CD4-positive, alpha-beta T cell treated with Interleukin-21 for 1 hour (primary cell): ENCODE data around the gene PRPF40B.
A peak's percentile ranks its signal among the peaks of the same experiment; 100 is the strongest.

ENCODE experiments used
- DNase-seq: peaks from one replicate; pipeline ENCODE4 v3.0.0-alpha.2; 2020

The PRPF40B gene

GRCh38 chr12:49636979-49637755 lies 13.8 kb downstream of the PRPF40B start:
- peak; percentile 72 for DNase-seq

GRCh38 chr12:49641748-49642369 lies 18.5 kb downstream of the PRPF40B start:
- no peak for DNase-seq

- no peak for DNase-seq
Measured at GRCh38 chr12:49642370-49642802, 19.0 kb downstream of the PRPF40B start.

- DNase-seq, result no peak
Measured at GRCh38 chr12:49643135-49643534, 19.8 kb downstream of the PRPF40B start.

- no peak for DNase-seq
Measured at GRCh38 chr12:49643961-49644619, 20.7 kb downstream of the PRPF40B start.

- peak; percentile 86 for DNase-seq
Measured at GRCh38 chr12:49644620-49644994, 21.2 kb downstream of the PRPF40B start.

GRCh38 chr12:49645146-49646039 lies 22.0 kb downstream of the PRPF40B start:
- DNase-seq, result no peak

- DNase-seq, result no peak
Measured at GRCh38 chr12:49646331-49646830, 23.0 kb downstream of the PRPF40B start.

GRCh38 chr12:49646871-49647654 lies 23.7 kb downstream of the PRPF40B start:
- no peak for DNase-seq

- no peak for DNase-seq
Measured at GRCh38 chr12:49647827-49648711, 24.7 kb downstream of the PRPF40B start.

- no peak for DNase-seq
Measured at GRCh38 chr12:49648712-49649003, 25.3 kb downstream of the PRPF40B start.

- DNase-seq, result no peak
Measured at GRCh38 chr12:49649445-49649844, 26.1 kb downstream of the PRPF40B start.

GRCh38 chr12:49649892-49650291 lies 26.5 kb downstream of the PRPF40B start:
- no peak for DNase-seq

GRCh38 chr12:49651855-49652254 lies 28.5 kb downstream of the PRPF40B start:
- no peak for DNase-seq

- no peak for DNase-seq
Measured at GRCh38 chr12:49652921-49653520, 29.7 kb downstream of the PRPF40B start.

GRCh38 chr12:49654715-49655114 lies 31.4 kb downstream of the PRPF40B start:
- DNase-seq, result no peak

GRCh38 chr12:49655595-49656236 lies 32.4 kb downstream of the PRPF40B start:
- DNase-seq, result no peak

GRCh38 chr12:49658276-49658675 lies 34.9 kb downstream of the PRPF40B start:
- no peak for DNase-seq

GRCh38 chr12:49659753-49660152 lies 36.4 kb downstream of the PRPF40B start:
- DNase-seq, result no peak

GRCh38 chr12:49661191-49661590 lies 37.8 kb downstream of the PRPF40B start:
- no peak for DNase-seq
